Measurements from ENCODE around the gene COQ10B.

DNA sequence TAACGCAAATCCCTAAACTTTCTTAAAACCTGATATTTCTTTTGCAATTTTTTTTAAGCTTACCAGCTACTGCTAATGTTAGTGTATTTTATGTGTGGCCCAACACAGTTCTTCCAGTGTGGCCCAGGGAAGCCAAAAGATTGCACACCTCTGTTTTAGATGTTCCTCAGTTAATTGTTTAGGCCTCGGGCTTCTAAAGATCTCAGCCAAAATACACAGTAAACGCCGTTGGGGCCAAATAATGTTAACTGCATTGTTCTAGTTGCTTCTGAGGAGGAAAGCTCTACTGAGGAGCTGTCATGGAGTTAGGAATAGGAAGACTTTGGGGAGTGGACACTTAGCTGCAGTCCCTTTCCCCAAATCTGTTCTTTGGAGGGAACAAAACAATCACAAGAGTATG lies 48.8 kb downstream of the COQ10B start:
- no peak for TF ChIP-seq EZH2 (IDR thresholded peaks at IDR 0.05; ENCODE audit: insufficient read depth, poor library complexity, severe bottlenecking)
- TF ChIP-seq EZH2phosphoT487 (IDR thresholded peaks at IDR 0.05; ENCODE audit: insufficient read depth, low read depth): no peak

All from GM23248 (cell line).